CD4-positive, CD25-positive, alpha-beta regulatory T cell (primary cell): ENCODE data around the gene TALDO1. TPM values are rescaled to one million over a fixed set of nuclear protein-coding genes. Genes with fewer than 3 reads are reported as not detected.

Source experiments
- ATAC-seq, 2 donors: fragments of 150-1000 bp; cut with Tn5 transposase; one replicate each; pipeline ENCODE4 v1.10.0; 2021; ENCODE audit warnings: low read depth in 2 of 2, moderate number of reproducible peaks in 2 of 2, moderate library complexity in 1 of 2
- DNase-seq, 3 donors: peaks; one replicate each; pipeline versions ENCODE4 v3.0.0 to v3.0.0-alpha.2; 2012 to 2022; ENCODE audit warnings: mixed read lengths in 1 of 3
- H3K27ac ChIP-seq: one replicate; pipeline ENCODE4 v1.7.0; 2013; ENCODE audit warnings: mild to moderate bottlenecking, low read length; ENCODE audit not compliant: insufficient read depth, poor library complexity, severe bottlenecking
- H3K27me3 ChIP-seq: one replicate; pipeline ENCODE4 v1.7.0; 2013; ENCODE audit warnings: low read length; ENCODE audit not compliant: control insufficient read depth, insufficient read depth
- H3K36me3 ChIP-seq: one replicate; pipeline ENCODE4 v1.7.0; 2013; ENCODE audit warnings: mild to moderate bottlenecking, low read length, moderate library complexity; ENCODE audit not compliant: control insufficient read depth, insufficient read depth
- H3K4me1 ChIP-seq: 2 replicates; pipeline ENCODE4 v1.7.0; 2013; ENCODE audit warnings: mild to moderate bottlenecking, low read length; ENCODE audit not compliant: insufficient read depth, control insufficient read depth, poor library complexity, severe bottlenecking
- H3K4me3 ChIP-seq: one replicate; pipeline ENCODE4 v1.7.0; 2013; ENCODE audit warnings: low read depth, mild to moderate bottlenecking, low read length, moderate library complexity
- H3K9me3 ChIP-seq, 2 experiments: 1 replicate in 1 of 2; 2 replicates in 1 of 2; pipeline ENCODE4 v1.7.0; 2013; ENCODE audit warnings: low read length in 2 of 2, mild to moderate bottlenecking in 1 of 2, moderate library complexity in 1 of 2; ENCODE audit not compliant: control insufficient read depth in 2 of 2
- H3K27ac Mint-ChIP-seq, 3 donors: one replicate each; pipeline ENCODE4 v1.8.0; 2020 to 2022; ENCODE audit warnings: mild to moderate bottlenecking in 3 of 3, mixed read lengths in 3 of 3, moderate library complexity in 2 of 3
- H3K27me3 Mint-ChIP-seq: one replicate; pipeline ENCODE4 v1.8.0; 2022; ENCODE audit warnings: mild to moderate bottlenecking, mixed read lengths
- H3K36me3 Mint-ChIP-seq: one replicate; pipeline ENCODE4 v1.8.0; 2020; ENCODE audit warnings: mixed read lengths
- H3K4me1 Mint-ChIP-seq, 4 donors: one replicate each; pipeline ENCODE4 v1.8.0; 2020 to 2022; ENCODE audit warnings: mixed read lengths in 4 of 4, mild to moderate bottlenecking in 1 of 4
- H3K4me3 Mint-ChIP-seq, 4 donors: one replicate each; pipeline ENCODE4 v1.8.0; 2020 to 2022; ENCODE audit warnings: mild to moderate bottlenecking in 4 of 4, mixed read lengths in 4 of 4, moderate library complexity in 3 of 4
- H3K9me3 Mint-ChIP-seq, 7 donors: one replicate each; pipeline ENCODE4 v1.8.0; 2020 to 2022; ENCODE audit warnings: mixed read lengths in 7 of 7, mild to moderate bottlenecking in 3 of 7, moderate library complexity in 2 of 7
- polyA plus RNA-seq, 4 donors: library from polyadenylated mRNA; unstranded; fragments of 300-500 nt; fragmentation: Illumina TruSeq; gene quantifications; one replicate each; pipeline ENCODE4 v1.2.3, GENCODE V29; 2021
- total RNA-seq: library from RNA; stranded (reverse); gene quantifications from one replicate; pipeline ENCODE4 v1.2.3, GENCODE V29; 2022

The TALDO1 gene
- total and polyA plus RNA-seq, 5 donors from 2014 or later = 68.3 to 274 (median 228) TPM

DNA sequence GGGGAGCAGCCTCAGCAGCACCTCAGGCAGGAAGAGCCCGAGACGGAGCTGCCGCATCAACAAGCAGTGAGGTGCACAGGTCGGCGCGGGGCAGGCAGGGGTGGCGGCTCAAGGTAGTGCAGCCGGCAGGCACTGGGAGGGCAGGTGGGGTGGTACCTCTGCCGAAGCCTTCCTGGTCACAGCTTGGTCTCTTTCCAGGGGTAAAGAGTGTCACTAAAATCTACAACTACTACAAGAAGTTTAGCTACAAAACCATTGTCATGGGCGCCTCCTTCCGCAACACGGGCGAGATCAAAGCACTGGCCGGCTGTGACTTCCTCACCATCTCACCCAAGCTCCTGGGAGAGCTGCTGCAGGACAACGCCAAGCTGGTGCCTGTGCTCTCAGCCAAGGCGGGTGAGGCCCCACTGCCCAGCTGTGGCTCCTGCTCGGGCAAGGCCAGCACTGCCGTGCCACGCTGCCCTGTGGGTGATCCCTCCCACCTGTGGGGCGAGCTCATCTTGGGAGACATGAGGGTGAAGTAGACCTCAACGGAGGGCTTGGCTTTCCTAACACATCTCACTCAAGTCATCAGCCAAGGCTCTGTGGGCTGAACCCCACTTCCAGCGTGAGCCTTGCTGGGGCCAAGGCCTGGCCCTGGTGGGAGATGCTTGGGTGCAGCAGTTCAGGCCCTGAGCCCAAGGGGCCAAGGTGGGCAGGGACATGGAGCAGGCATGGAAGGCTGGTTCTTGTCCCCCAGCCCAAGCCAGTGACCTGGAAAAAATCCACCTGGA lies 16.5 kb downstream of the TALDO1 start:
- Histone ChIP-seq H3K9me3 (no peaks in the 10 kb centered on the region), H3K27me3 (no peaks in the 10 kb centered on the region), H3K36me3 (peaks cover 40% of the 10 kb centered on the region), H3K4me1 (no peaks in the 10 kb centered on the region), H3K27ac (no peak overlapping the region), H3K4me3 (no peak overlapping the region)
- ATAC-seq = no peak
- no peak for DNase-seq
- no peak overlapping the region for H3K4me3 Mint-ChIP-seq
- no peaks in the 10 kb centered on the region for H3K9me3 Mint-ChIP-seq
- no peaks in the 10 kb centered on the region for H3K4me1 Mint-ChIP-seq
- H3K27ac Mint-ChIP-seq = peak overlapping the region in 1 of 3 donors; percentile 31
- no peaks in the 10 kb centered on the region for H3K27me3 Mint-ChIP-seq
- peaks cover 4% of the 10 kb centered on the region for H3K36me3 Mint-ChIP-seq

DNA sequence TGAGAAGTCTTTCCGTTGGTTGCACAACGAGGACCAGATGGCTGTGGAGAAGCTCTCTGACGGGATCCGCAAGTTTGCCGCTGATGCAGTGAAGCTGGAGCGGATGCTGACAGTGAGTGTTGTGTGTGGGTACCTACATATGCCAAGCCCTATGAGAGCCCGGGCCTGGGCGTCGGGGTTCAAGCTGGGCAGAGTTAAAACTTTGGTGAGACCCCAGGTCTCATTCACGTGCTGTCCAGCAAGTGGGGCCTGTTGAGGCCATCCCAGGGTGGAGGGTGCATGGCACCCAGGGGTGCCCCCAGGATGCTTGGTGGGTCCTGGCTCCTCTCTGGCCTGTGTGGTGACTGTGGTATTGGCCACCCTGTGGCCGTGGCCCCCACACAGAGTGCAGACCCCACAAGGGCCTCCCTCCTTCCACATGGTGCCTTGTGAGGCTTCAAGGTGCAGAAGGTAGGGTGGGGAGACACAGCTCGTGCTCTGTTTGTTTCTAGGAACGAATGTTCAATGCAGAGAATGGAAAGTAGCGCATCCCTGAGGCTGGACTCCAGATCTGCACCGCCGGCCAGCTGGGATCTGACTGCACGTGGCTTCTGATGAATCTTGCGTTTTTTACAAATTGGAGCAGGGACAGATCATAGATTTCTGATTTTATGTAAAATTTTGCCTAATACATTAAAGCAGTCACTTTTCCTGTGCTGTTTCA lies 17.2 kb downstream of the TALDO1 start:
- H3K9me3 ChIP-seq = no peaks in the 10 kb centered on the region
- no peak overlapping the region for H3K27ac ChIP-seq
- H3K36me3 ChIP-seq = peaks cover 33% of the 10 kb centered on the region
- no peaks in the 10 kb centered on the region for H3K27me3 ChIP-seq
- DNase-seq = no peak
- no peak overlapping the region for H3K4me3 ChIP-seq
- Mint-ChIP-seq H3K27me3 (no peaks in the 10 kb centered on the region), H3K4me3 (peak overlapping the region in 1 of 4 donors; percentile 63), H3K27ac (no peak overlapping the region), H3K36me3 (peaks cover 4% of the 10 kb centered on the region), H3K4me1 (no peaks in the 10 kb centered on the region), H3K9me3 (no peaks in the 10 kb centered on the region)
- no peak for ATAC-seq
- H3K4me1 ChIP-seq = no peaks in the 10 kb centered on the region

DNA sequence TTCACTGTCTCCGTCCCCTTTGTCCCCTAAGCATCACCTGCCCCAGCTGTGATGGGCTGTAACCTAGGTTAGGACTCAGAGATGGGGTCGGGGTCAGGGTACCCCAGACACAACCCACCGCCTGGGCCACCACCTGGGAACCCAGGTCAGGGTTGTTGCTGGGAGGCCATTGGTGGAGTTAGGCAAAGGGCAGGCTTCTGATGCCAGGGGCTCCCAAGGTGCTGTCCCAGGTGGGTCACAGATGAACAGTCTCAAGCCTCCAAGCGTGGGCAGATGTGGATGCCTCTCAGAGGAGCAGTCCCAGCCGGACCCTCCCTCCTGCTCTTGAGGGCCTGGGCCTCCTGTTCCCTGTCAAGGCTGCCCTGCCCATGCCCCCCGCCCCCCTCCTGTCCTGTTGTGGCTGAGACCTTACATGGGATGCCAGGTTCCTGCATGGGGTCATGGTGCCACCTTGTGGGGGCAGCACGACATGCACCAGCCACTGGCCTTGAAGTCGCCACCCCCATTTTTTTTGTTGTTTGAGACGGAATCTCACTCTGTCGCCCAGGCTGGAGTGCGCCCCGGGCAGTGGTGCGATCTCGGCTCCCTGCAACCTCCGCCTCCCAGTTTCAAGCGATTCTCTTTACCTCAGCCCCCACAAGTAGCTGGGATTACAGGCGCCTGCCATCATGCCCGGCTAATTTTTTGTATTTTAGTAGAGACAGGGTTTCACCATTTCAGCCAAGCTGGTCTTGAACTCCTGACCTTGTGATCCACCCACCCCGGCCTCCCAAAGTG lies 17.9 kb downstream of the TALDO1 start:
- Mint-ChIP-seq H3K4me1 (no peaks in the 10 kb centered on the region), H3K27ac (peak overlapping the region in 1 of 3 donors; percentile 69), H3K36me3 (peaks cover under 1% of the 10 kb centered on the region), H3K4me3 (no peak overlapping the region), H3K27me3 (no peaks in the 10 kb centered on the region), H3K9me3 (no peaks in the 10 kb centered on the region)
- Histone ChIP-seq H3K4me3 (no peak overlapping the region), H3K9me3 (no peaks in the 10 kb centered on the region), H3K27me3 (no peaks in the 10 kb centered on the region), H3K4me1 (no peaks in the 10 kb centered on the region), H3K27ac (no peak overlapping the region), H3K36me3 (peaks cover 26% of the 10 kb centered on the region)
- peak; percentile 72 to 74 for ATAC-seq
- DNase-seq = peak; percentile 56 to 78 (median 67)

- no peaks in the 10 kb centered on the region for H3K4me1 Mint-ChIP-seq
- H3K27me3 Mint-ChIP-seq = no peaks in the 10 kb centered on the region
- no peaks in the 10 kb centered on the region for H3K36me3 Mint-ChIP-seq
- no peaks in the 10 kb centered on the region for H3K9me3 ChIP-seq
- H3K27me3 ChIP-seq = no peaks in the 10 kb centered on the region
- H3K4me3 ChIP-seq = no peak overlapping the region
- no peak overlapping the region for H3K27ac ChIP-seq
- no peak for DNase-seq
- H3K4me3 Mint-ChIP-seq = no peak overlapping the region
- H3K4me1 ChIP-seq = no peaks in the 10 kb centered on the region
- H3K27ac Mint-ChIP-seq = peak overlapping the region in 1 of 3 donors; percentile 69
- peaks cover 27% of the 10 kb centered on the region for H3K36me3 ChIP-seq
- H3K9me3 Mint-ChIP-seq = no peaks in the 10 kb centered on the region
- ATAC-seq = no peak
Observed at GRCh38 chr11:765802-766091, 18.5 kb downstream of the TALDO1 start.

DNA sequence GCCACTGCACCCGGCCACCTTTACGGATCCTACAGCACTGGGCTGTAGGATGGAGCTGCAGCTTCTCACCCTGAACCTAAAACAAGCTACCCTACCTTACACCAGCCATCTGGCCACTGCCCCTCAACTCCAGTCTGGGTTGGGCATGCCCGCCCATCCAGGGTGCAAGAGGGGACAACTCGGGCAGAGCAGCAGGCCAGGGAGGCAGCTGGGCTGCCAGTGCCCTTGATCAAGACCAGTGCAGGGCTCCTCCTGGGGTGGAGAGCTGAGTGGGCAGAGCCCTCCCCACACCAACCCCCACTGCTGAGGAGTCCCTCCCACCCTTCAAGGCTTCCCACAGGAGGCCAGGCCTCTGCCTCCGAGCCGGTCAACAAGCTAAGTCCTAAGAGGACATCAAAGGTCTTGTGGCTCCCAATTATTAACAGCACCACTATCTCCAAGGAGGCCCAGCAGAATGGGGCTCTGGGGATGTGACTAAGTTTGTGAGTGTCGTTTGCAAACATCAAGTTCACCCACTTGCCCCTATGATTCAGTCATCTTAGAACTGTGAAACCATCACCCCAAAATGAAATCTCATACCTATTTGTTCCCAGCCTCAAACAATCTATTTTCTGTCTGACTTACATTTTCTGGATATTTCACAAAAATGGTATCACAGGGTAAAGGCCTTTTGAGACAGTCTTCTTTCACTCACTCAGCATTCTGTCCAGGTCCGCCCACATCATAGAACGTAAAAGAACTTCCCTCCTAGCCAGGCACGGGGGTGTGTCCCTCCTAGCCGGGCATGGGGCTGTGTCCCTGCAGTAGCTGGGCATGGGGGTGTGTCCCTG lies 19.1 kb downstream of the TALDO1 start:
- Histone ChIP-seq H3K9me3 (no peaks in the 10 kb centered on the region), H3K4me1 (no peaks in the 10 kb centered on the region), H3K4me3 (no peak overlapping the region), H3K36me3 (peaks cover 26% of the 10 kb centered on the region), H3K27ac (no peak overlapping the region), H3K27me3 (no peaks in the 10 kb centered on the region)
- no peaks in the 10 kb centered on the region for H3K9me3 Mint-ChIP-seq
- H3K27ac Mint-ChIP-seq = peak overlapping the region in 1 of 3 donors; percentile 69
- H3K4me3 Mint-ChIP-seq = no peak overlapping the region
- ATAC-seq = no peak
- no peak for DNase-seq
- H3K27me3 Mint-ChIP-seq = no peaks in the 10 kb centered on the region
- no peaks in the 10 kb centered on the region for H3K4me1 Mint-ChIP-seq
- no peaks in the 10 kb centered on the region for H3K36me3 Mint-ChIP-seq

GRCh38 chr11:766936-767210 lies 19.6 kb downstream of the TALDO1 start:
- no peaks in the 10 kb centered on the region for H3K9me3 Mint-ChIP-seq
- Histone ChIP-seq H3K4me1 (no peaks in the 10 kb centered on the region), H3K4me3 (no peak overlapping the region), H3K9me3 (no peaks in the 10 kb centered on the region), H3K27me3 (no peaks in the 10 kb centered on the region), H3K27ac (no peak overlapping the region), H3K36me3 (peaks cover 21% of the 10 kb centered on the region)
- H3K36me3 Mint-ChIP-seq = no peaks in the 10 kb centered on the region
- H3K4me3 Mint-ChIP-seq = no peak overlapping the region
- DNase-seq = no peak
- no peak overlapping the region for H3K27ac Mint-ChIP-seq
- no peaks in the 10 kb centered on the region for H3K27me3 Mint-ChIP-seq
- no peaks in the 10 kb centered on the region for H3K4me1 Mint-ChIP-seq
- ATAC-seq = no peak

DNA sequence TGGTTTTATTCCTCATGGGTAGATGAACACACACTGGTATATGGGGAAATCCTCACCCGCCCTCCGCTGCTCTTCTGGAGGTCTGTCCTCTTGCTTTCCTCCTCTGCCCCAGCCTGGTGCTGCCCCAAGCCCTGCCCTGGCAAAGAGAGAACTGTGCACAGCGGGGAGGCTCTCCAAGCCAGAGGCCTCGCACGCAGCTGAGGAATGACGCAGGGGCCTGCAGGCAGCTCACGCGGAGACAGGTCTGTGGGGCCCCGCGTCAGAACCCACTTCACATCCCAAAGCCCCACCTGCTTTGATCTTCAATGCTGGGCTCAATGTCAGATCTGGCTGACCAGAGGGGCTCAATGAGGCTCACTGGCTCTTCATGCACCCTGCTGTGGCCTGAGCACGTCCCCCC lies 20.0 kb downstream of the TALDO1 start:
- Mint-ChIP-seq H3K9me3 (no peaks in the 10 kb centered on the region), H3K27ac (peak overlapping the region in 1 of 3 donors; percentile 63), H3K4me3 (no peak overlapping the region), H3K4me1 (no peaks in the 10 kb centered on the region), H3K27me3 (no peaks in the 10 kb centered on the region), H3K36me3 (no peaks in the 10 kb centered on the region)
- peaks cover 18% of the 10 kb centered on the region for H3K36me3 ChIP-seq
- DNase-seq = no peak
- H3K4me1 ChIP-seq = no peaks in the 10 kb centered on the region
- H3K27ac ChIP-seq = no peak overlapping the region
- no peak for ATAC-seq
- no peaks in the 10 kb centered on the region for H3K27me3 ChIP-seq
- H3K4me3 ChIP-seq = no peak overlapping the region
- no peaks in the 10 kb centered on the region for H3K9me3 ChIP-seq
